Endometrial microvascular endothelial cells (primary cell): ENCODE measurements around the gene ANO2. TPM values are rescaled to one million over a fixed set of nuclear protein-coding genes. Genes with fewer than 3 reads are reported as not detected.
"Not testable (repeated sequence)": the region's sequence is repeated elsewhere in the genome, so short reads cannot be mapped to it uniquely, and the experiment has no call there.

Experiments used
- in situ Hi-C: cut with HindIII; loops from 2 replicates; pipeline ENCODE4 v1.10.0; 2017; ENCODE audit warnings: low sequenced_read_pairs, low pct_unique_long_range_greater_than_20kb; ENCODE audit errors: inconsistent ontology term
- total RNA-seq: library from RNA; depleted of rRNA; stranded (reverse); fragments of >200 nt; gene quantifications from one replicate; pipeline ENCODE4 v1.2.3, GENCODE V29; 2015; ENCODE audit errors: inconsistent ontology term

The ANO2 gene
- total RNA-seq, 1 donor from 2014 or later, result 16.4 TPM

DNA sequence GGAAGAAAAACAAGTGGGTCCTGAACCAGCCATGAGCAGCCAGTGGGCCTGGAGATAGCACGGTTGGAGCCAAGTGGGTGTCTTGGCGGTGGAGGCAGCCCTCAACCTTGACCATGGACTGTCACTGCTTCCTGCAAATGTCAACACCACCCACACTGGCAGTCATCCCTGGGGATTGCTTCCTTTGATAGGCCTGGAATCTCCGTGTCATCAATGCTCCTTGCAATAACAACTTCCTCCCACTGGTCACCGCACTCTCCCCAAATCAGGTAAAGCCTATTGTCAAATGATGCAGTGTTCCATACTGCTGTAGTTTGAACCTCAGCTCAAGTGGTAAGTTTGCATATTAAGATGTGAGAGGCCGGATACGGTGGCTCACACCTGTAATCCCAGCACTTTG lies 384.0 kb downstream of the ANO2 start:
- in situ Hi-C loops, result no loop called here

DNA sequence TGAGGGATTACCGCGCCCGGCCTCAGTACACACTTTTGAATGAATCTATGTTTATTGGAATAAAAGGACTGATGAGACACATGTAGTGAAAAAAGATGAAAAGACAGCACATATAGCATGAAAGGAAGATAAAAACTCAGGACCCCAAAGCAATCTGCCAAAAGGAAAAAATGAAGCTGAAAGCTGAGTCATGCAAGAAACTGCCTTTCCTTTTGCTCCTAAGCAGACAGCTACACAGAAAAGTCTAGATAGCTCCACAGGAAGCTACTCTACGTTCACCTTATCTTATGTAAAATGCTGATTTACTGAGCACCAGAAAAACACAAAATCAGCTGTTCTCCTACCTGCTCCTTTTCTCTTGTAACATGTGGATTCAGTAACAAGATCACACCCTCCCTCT lies 384.8 kb downstream of the ANO2 start:
- in situ Hi-C loops, result no loop called here

DNA sequence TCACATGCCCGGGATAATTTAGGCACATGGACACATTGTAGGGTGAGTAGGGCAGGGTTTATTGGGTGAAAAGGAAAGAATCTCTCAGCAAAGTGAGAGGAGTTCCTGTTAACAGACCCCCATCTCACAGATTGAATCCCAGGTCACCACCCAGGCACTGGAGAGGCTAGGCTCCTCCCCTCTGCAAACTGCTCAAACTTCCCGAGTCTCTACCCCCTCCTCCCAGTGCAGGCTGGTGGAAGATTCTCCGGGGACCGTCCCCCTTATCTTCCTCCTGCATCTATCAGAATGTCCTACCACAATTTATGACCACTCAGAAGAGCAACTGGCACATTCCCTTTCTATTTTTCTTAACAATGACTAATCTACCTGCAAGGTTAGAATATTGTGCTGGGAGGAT lies 387.2 kb downstream of the ANO2 start:
- in situ Hi-C loops, result no loop called here

DNA sequence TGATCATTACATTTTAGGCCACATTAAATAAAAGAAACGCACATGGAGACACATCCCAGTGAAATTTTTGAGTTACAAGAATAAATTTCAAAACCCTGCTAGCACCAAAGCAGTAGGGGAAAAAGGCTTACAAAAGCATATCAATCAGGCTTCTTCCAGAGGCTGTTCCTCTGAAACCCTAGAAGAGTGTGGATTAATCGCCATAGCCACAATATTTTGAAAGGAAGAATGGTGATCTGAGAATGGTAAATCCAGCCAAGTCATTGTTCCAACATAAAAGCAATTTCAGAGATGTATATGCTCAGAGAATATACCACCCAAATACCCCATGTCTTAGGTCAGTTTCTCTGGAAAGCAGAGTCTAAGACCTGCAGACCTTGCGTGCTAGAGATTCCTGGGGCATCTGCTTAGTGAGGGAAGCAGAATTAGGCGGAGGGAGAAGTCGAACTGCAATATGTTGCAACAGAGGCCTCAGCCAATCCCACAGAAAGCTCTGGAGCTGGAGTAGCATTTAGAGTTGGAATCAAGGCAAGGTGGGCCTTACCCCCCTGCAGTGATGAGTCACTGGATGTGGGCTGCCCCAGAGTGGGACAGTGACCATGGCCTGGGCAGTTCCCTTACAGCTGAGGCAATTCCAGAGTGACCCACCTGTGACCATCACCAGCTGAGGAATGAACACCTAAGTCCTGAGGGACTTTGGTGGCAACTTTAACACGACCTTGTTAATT lies 387.9 kb downstream of the ANO2 start:
- in situ Hi-C loops, result no loop called here

DNA sequence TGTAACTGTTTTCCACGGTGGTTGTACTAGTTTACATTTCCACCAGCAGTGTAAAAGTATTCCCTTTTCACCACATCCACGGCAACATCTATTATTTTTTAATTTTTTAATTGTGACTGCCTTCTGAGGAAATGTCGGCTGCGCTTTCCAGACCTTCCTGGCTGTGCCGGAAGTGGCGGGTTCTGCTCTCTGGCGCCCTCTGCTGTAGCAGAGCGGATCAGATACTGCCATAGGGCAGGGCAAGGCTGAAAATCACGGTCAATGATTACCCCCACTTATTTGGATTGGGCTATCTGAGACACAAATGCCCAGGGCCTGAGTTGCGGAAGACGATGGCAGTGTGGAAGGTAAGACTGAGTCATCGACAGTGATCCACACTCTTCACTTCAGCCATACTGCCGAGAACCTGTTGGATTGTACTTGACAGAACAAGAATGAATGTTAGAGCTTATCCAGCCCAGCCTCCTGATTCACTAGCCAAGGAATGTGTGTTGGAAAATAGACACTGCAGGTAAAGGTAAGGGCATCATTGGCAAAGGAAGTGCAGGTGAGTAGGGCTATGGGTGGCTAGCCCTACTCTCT lies 388.9 kb downstream of the ANO2 start:
- in situ Hi-C loops, result no loop called here

DNA sequence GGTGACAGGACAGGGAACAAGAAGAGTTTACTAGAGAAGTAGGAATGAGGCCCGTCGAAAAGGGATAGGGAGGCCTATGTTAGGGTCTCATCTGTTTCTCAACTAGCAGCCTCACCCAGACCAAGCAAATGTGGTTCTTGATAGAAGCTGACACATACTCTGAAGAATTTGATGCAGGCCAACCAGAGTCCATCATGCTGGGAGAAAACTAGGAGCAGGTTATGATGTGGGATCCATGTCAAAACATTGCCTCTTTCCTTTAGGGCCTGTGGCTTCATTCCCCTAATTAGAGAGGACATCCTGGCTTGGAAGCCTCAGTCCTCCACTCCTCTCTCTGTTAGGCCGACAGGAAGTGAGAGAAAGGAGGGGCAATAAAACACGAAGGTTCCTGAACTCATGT lies 390.3 kb downstream of the ANO2 start:
- in situ Hi-C loops, result no loop called here

DNA sequence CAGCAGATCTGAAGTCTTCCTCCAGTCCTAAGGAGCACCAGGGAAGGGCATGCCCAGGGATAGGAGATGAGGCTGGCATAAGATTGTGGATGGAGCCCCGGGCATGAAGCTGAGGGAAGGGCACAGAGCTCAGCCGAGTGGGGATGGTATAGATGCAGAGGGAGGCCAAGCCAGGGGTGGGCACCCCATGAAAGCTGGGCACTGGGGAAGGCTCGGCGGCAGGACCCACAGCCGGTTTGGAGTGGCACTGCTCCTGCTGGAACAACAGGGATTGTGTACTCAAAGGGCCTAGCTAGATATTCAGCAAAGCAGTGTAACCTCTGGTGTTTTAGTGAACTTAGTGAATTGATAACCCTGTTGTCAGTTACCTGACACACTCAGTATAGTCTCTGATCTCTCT lies 396.0 kb downstream of the ANO2 start:
- in situ Hi-C loops, result no loop called here

DNA sequence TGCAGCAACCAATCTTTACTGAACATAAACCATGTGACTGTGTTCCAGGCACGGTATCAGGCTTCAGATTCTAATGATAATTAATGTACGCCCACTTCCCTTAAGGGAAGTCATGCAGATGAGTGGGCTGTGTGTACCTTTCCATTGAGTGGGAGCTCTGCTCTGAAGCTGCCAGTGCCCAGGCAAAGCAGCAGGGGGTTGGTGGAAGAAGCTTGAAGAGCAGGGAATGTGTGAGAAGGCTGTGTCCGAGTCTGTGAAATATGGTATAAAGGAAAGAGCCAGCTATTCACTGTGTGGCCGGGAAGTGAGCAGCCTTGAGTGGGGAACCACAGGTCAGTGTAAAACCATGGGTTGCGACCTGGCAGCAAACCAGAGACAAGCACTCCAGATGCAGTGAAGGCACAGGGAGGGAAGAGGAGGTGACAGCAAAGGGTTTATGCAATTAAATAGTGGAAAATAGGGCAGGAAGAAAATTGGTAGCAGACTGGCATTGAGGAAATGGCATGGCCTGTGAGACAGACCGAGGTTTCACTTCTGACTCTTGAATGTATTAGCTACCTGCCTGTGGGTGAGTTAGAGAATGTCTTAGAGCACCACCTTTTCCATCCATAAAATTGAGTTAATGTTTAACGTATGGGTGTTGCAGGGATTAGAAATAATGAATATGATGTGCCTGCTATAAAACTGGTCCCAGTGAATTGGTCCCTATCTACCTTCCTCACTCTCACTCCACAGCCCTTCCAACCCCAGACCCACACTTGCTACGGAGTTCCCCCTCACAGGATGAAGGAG lies 396.7 kb downstream of the ANO2 start:
- in situ Hi-C loops, result no loop called here

DNA sequence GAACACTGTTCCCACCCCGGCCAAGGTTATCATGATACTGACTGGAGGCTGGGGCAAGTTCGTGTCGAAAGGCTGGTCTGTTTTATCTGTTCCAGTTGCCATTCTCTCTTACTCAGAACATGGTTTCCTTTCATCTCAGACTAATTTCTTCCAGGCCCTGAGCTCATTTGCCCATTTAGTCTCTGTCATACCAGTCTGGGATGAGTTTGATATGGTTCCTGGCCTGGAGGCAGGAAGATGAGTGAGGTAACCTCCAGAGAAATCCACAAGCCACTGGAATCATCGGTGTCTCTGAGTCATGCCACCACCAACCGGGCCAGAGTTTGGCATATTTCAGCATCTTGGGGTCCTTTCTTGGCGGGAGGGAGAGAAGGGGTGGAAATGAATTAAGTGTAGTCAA lies 398.4 kb downstream of the ANO2 start:
- in situ Hi-C loops, result no loop called here

DNA sequence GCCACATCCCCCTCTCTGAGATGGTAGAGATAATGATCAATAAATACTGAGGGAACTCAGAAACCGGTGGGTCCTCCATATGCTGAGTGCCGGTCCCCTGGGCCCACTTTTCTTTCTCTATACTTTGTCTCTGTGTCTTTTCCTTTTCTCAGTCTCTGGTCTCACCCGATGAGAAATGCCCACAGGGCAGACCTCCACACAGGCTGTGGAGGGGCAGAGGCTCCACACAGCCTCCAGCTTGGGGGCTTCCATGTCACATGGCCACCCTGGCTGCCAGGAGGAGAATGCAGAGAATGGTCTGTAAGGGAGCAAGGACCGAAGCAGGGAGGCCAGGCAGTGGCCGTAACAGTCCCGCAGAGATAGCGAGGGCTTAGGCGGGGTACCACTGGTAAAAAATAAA lies 407.3 kb downstream of the ANO2 start:
- in situ Hi-C loops, result no loop called here

DNA sequence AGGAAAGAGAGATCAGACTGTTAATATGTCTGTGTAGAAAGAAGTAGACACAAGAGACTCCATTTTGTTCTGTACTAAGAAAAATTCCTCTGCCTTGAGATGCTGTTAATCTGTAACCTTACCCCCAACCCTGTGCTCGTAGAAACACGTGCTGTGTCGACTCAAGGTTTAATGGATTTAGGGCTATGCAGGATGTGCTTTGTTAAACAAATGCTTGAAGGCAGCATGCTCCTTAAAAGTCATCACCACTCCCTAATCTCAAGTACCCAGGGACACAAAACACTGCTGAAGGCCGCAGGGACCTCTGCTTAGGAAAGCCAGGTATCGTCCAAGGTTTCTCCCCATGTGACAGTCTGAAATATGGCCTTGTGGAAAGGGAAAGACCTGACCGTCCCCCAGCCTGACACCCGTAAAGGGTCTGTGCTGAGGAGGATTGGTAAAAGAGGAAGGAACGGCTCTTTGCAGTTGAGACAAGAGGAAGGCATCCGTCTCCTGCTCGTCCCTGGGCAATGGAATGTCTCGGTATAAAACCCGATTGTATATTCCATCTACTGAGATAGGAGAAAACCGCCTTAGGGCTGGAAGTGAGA lies 407.9 kb downstream of the ANO2 start:
- in situ Hi-C loops, result not testable (repeated sequence)

DNA sequence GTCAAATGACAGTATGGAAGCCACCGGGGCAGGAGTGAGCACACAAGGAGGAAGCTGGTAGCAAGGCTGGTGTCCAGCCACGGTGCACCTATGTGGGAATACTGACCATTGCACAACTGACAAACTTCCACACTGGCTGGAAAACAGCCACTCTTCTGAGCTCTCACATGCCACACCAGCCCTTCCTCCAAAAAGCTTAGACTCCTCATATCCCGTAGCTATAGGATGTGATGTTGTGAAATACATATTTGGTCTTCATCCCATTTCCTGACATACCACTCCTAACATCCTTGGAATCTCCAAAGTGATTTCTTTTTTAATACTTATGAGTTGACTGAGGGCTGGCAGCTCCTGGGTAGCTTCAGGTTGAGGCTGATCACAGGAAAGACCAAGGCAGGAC lies 409.5 kb downstream of the ANO2 start:
- in situ Hi-C loops, result no loop called here

DNA sequence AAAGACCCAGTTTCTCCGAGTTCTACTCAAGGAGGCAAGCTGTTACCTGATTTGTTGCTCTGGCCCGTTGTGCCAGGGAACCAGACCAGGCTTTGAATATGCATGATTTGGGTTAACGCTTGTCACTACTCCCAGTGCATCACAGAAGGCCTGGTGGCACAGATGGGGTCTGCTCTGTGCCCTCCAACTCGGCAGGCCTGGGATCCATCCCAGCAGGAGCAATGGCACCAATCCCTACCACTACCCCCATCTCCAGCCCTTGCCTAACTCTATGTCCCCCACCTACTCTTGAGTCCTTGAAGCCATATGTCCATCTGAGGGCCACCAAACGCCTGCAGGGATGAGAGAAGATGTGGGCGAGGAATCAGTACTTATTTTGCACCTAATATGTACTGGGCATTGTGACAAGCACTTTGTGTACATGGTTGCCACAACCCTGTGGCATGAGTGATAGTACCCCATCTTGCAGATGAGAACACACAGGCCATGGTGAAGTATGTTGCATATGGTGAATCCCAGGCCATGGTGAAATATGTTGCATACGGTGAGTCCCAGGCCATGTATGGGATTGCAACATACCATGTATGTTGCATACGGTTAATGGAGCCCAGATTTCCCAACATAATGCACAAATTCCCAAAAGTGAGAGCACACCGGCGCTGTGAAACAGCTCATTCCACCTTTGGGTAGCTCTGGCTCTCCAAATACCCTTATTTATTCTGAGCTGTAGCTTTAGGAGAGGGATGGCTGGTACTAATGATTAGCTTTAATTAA lies 410.4 kb downstream of the ANO2 start:
- in situ Hi-C loops, result no loop called here

DNA sequence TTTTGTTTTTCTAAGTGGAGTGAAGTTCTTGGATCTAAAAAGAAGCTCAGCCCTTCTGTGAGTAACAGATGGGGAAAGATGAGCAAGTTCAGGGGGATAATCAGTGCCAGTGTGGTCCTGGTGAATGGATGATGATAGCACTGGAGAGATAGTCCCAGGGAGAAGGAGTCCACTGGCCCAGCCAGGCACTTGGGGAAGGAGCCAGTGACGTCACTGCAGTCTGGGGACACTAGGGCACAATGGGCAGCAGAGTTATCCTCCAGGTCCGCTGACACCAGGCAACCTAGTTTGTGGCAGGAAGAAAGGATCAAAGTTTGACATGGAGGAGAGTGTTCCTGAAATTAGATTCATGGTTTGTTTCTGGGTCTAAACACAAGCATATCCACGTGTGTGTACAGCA lies 411.7 kb downstream of the ANO2 start:
- in situ Hi-C loops, result no loop called here

DNA sequence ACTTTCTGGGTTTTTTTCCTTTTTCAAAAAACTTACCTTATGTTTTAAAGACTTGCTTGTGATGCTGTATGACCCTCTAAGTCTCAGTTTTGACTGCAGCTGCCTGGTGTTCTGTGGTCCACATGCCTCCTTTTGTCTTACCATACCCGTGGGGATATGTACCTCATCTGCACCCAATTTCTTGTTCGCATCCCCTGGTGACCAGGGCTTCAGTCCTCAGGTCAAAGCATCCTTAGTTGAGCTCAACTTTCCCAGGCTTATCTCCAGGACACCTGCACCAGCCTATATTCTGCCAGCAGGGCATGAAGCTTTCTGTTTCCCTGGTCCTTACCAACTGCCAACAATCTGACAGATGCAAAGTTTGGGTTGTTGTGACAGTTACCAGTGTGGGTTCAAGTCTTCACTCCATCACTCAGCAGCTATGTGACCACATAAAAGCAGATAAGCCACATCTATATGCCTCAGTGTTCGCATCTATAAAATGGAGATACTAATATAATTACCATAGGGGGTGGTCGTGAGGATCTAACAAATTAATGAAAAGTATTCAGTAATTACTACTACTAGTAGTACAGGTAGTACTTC lies 419.2 kb downstream of the ANO2 start:
- in situ Hi-C loops, result no loop called here

DNA sequence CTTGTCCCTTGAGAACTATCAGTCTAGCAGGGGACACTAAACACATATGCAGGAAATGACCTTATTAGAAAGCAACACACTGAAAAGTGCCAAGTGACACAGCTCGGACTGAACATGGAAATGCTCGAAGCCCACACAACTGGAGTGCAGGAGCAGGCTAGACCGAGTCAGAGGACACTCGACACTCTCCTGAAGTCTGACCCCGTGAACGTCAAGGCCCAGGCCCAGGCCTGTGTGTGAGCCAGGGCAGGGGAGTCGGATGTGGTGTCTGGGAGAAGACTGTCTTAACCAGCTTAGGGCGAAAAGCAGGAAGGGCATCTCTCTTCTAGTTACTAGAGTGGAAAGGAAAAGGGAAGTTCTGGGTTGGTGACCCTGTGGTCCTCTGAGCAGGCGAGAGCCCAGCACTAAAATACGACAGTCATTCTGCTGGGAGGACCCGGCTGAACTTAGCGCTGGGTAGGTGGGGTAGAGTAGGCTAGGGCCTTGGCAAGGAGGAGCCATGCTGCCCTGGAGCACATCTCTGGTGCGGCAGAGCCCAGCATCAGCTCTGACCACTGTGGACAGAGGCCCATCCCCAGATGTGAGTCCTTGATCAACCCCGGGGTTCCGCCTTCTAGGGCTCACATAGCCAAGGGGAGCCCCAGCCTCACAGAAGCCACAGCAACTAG lies 420.2 kb downstream of the ANO2 start:
- in situ Hi-C loops, result no loop called here

DNA sequence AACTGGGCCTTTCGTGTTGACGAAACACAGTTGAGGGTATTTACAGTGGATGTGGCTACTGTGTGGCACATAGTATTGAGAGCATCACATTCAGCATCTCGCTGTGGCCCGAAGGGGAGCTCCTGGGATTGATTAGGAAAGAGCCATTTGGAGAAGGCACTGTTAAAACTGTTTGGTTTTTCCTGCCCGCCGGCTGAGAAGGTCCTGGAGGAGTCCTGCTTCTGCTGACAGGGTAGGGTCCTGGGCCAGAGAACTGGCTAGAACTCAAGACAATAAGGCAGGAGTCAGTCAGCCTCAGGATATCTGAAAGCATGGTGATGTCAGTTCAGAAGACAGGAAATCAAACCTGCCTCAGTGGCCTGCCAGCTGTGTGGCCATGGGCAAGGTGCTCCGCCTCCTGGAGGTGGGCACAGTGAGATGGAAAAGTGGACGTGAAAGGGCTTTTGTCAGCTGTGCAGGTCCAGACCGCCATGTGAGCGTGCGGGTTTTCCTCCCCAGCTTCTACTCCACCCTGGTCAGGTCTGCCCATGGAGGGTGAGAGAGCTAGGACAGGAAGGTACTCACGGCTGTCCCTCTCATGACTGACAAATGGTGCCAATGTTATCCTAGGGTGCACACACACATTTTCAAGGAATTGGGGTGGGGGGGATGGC lies 420.8 kb downstream of the ANO2 start:
- in situ Hi-C loops, result no loop called here
